Measurements from ENCODE around the gene NHEJ1.

- no peak for TF ChIP-seq CTCF (IDR thresholded peaks at IDR 0.05)
- no peak for TF ChIP-seq POLR2A (IDR thresholded peaks at IDR 0.05)
- no peak for TF ChIP-seq EP300 (IDR thresholded peaks at IDR 0.05)
Observed at GRCh38 chr2:219076253-219076652, 84.4 kb downstream of the NHEJ1 start.

Data from ovary (tissue), 3 donors.